SIG-M5 (cell line): ENCODE results near the gene TC2N.
A peak's percentile ranks its signal among the peaks of the same experiment; 100 is the strongest.
"Not testable (repeated sequence)": the region's sequence is repeated elsewhere in the genome, so short reads cannot be mapped to it uniquely, and the experiment has no call there.

ENCODE experiments used
- DNase-seq: peaks from one replicate; lab custom pipeline; 2025; lab: John Stamatoyannopoulos, UW

TC2N gene

GRCh38 chr14:91889477-91890211 is 22.3 kb upstream of the TC2N start:
- no peak for DNase-seq

DNA sequence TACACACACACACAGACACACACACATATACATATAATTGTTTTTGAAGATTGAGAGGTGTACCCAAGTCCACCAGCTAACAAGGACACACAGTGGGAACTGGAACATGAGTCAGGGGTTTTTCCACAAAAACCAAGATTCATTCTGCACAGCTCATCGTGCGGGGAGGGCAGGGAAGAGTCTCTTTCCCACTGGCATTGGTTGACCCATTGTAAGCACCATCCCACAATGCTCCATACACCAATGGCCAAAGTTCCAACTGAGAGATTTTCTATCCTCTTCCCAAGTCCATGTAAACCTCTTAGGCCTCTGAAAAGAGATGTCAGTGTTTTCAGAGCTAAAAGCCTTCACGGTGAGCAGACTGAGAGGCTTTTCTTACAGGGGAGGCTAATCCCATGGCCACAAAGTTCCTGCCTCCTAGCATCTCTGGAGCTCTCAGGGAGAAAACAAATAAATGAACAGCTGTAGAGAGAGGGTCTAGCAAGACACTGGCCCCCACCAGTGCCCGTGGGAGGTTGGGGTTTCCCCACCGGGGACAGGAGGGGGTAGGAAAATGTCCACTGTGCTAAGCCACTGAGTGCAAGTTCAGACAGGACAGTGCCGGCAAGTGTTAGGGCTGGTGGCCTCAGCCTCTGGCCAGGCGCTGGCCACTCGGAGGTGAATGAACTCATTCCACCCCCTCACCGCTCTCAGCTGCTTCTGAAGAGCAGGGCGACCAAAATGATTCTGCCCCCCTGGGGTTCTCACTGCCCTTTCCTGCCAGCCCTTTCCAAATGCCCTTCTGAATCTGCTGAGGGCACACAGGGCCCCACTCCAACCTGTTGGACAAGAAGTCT is 21.5 kb upstream of the TC2N start:
- no peak for DNase-seq

DNA sequence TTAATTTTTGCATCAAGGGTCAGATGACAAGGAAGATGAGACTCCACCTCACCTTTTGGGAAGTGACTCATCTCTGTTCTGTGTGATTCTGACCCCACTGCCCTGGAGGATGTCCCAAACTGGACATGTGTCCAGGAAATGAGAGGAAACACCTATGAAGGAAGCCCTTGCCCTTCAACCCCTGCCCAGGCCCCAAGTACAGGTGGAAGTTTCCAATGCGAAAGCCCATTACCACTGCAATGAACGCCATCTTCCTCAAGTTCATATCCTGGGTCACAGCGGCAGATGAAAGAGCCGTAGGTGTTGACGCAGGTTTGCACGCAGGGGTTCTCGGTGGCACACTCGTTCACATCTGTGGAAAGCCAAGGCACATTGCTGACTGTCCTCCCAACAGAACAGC is 19.6 kb upstream of the TC2N start:
- DNase-seq = no peak

DNA sequence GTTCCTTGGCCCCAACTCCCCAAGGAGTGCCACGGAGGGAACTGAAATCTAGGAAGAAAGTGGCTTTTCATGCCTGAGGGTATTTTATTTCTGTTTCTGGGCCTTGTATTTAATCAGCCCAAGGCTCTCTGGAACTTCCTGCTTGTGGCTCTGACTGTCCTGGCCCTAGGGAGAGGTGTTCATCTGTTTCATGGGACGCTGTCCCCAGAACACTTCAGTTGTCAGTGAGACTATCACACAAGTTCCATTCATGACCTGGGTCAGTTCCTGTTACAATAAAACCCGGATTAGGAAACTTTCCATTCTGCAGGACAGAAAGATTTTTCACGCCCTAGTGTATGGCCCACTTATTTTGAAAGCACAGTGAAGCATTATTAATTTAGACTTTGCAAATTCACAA is 18.5 kb upstream of the TC2N start:
- DNase-seq = no peak

DNA sequence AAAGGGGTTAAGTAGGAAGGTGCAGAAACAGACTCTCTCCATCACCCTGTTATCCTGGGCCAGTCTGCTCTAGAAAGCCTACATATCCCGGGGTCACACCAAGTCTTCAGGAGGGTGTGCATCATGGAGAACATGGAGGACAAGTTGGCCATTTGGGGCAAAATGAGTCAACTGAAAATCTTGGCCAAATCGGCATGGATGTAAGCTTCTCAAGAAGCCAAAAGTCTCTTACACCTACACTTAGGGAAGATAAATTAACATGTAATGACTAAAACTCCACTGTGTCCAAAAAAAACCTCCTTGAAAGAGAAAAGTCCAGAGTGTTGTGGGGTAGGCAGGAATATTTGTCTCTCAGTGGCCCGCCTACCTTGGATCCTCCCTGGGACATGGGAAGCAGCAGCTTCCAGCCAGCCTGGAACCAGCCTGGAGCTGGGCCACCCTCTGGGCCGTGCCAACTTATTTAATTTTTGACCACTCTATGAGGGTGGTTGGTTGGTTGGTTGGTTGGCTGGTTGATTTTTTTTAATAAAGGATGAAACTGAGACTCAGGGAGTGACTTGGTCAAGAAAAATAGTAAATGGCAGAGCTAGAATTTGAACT is 17.9 kb upstream of the TC2N start:
- DNase-seq = no peak

DNA sequence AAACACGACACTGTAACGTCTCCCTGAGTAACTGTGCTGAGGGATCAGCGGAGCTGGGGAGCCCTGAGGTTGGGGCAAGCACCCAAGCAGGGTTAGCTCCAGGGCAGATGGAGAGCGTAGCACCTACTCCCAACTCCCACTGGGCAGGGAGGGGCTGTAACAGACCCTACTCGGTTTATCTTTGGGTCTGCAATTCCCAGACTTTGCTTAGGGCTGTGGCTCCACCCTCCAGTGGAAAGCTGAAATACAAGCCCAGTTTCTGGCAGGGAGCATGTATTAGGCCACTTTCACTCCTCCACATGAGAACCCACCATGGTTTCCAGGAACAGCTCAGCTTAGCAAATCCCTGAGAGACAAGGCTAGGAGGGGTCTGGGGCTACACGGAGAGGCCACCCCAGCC is 17.3 kb upstream of the TC2N start:
- no peak for DNase-seq

DNA sequence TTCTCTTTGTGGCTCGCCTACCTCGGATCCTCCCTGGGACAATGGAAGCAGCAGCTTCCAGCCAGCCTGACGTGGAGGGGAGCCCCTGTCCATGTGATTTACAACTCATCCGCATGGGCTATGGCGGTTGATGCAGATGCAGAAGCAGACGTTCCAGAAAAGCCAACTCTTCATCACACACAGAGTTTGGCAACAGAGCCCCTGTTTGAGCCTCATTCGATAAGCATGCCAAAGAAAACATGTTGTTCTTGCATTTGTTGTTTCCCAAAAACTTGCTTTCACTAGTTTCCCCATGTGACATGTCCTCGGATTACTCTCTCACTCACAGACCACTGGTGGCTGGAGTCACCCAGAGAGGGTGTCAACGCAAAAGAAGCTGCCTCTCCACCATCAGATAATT is 16.4 kb upstream of the TC2N start:
- DNase-seq = no peak

DNA sequence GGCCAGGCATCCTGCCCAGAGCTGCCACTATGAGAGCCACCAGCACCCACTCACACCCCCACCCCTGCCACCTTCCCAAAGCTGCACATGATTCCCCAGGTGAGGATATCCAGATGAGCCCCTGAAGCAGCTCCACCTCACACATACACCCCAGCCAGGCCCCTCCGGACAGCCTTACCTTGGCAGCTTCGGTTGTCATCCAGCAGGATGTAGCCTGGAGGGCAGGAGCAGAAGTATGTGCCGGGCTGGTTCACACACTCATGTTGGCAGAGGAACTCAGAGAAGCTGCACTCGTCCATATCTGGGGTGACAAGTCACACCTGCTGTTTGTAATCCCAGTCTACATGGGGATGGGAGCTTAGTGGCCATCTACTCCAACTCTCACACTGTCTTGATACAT is 15.4 kb upstream of the TC2N start:
- no peak for DNase-seq

DNA sequence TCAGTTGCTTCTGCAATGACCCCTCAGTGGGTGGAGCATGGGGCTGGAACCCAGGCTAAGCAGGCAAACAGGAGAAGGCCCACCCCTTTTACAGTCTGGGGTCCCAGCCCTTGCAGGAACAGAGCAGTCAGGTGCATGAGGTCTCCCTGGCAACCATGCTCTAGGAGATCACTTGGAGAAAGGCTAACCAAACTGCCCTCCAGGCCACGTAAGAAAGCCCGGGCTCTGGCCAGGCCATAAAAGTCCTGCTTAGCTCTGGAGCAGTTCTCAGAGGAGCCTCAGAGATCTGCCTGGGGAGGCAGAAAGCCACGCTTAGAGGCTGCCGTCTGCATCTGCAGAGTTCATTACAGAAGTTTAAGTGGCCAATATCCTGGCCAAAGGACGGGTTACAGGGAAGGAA is 15.0 kb upstream of the TC2N start:
- DNase-seq = no peak

DNA sequence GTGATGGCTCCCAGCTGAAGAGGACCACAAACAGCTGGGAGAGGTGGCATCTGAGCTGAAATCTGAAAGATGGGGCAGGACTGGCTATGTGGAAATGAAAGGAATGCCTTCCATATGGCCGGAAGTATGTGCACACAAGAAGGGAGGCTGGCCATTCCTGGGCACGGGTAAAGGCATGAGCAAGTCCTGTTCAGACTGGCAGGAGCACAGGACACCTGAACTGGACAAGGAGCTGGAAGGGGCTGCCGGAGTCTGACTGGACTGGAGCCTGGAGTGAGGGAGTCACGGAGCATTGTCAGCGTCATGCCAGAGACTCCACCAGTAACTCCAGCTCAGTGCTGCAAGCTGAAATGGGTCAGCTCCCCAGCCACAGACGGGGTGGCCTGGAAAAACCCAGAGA is 11.9 kb upstream of the TC2N start:
- DNase-seq = no peak

DNA sequence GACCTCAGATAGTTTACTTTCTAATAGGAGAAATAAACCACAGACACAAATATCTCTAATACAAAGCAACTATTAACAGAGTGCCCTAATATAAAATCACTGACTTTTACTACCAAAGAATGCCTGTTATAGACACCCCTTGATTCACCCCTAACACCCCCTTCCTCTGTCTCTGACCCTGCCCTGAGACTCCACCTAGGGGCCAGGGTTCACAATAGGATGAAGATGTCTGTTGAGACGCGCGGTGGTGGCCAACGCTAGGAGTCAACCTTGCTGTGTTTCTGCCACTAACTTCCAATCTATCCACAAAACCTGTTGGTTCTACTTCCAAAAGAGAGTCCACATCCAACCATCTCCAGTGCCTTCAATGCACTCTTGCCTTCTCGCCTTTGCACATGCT is 10.9 kb upstream of the TC2N start:
- DNase-seq = no peak

GRCh38 chr14:91877376-91877915 is 10.1 kb upstream of the TC2N start:
- DNase-seq = no peak

- DNase-seq = no peak
These were observed 9.2 kb upstream of the TC2N start for GRCh38 chr14:91876492-91876891.

GRCh38 chr14:91875525-91876286 is 8.4 kb upstream of the TC2N start:
- DNase-seq = no peak

GRCh38 chr14:91873471-91874415 is 6.4 kb upstream of the TC2N start:
- DNase-seq = no peak

- no peak for DNase-seq
These were observed 5.5 kb upstream of the TC2N start for GRCh38 chr14:91872517-91873470.

DNA sequence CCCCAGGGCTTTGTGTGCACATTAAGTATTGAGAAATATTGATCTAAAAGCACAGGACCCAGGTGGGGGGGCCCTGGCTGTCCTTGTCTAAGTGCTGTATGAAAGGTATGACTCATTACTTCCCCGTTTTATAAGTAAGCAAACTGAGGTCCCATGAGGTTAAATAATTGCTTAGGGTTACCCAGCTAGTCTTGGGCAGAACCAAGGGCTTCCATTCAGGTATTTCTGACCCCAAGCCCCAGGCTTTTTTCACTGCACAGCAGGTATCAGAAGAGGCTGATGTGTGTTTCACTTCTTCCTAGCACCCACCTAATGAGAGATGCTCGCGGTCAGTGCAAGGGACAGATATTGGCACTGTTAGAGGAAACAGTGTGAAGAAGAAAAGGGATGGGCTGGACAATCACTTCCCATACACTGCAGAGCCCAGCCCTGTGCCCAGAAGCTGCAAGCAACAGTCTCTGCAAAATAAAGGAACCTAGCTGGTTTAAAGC is 4.7 kb upstream of the TC2N start:
- peak; percentile 5 for DNase-seq

- DNase-seq = not testable (repeated sequence)
These were observed 4.1 kb upstream of the TC2N start for GRCh38 chr14:91871401-91871800.

GRCh38 chr14:91870890-91871289 is 3.6 kb upstream of the TC2N start:
- no peak for DNase-seq

GRCh38 chr14:91870001-91870400 is 2.7 kb upstream of the TC2N start:
- no peak for DNase-seq
